ENCODE measurements around the gene CPT1C.
A peak's percentile ranks its signal among the peaks of the same experiment; 100 is the strongest.

- no peak for TF ChIP-seq REST (IDR thresholded peaks at IDR 0.05; ENCODE audit: insufficient read depth in 1 of 2, low read depth in 2 of 2, low read length in 2 of 2)
- no peak; the same call in 1 of the 2 replicates for TF ChIP-seq POLR2AphosphoS5 (IDR thresholded peaks at IDR 0.05; ENCODE audit: low read depth, low read length)
- TF ChIP-seq TAF1 (IDR thresholded peaks at IDR 0.05; ENCODE audit: borderline replicate concordance, insufficient read depth, low read length), result peak; percentile 60; the same call in 1 of the 2 replicates
- no peak for TF ChIP-seq SIN3A (IDR thresholded peaks at IDR 0.05; ENCODE audit: borderline replicate concordance, insufficient read depth, low read length)
- TF ChIP-seq FOXP2 (optimal IDR thresholded peaks at IDR 0.05; ENCODE audit: borderline replicate concordance, extremely low read depth, extremely low read length, insufficient read depth), result peak; percentile 98
Measured at GRCh38 chr19:49641688-49642491, 49.0 kb upstream of the CPT1C start, which contains the start of gene SCAF1.
